Neuronal stem cell (in vitro differentiated cells): ENCODE results near the gene KRTAP1-4.

Experiments used
- DNase-seq: peaks from one replicate; pipeline ENCODE4 v3.0.0-alpha.2; 2013; ENCODE audit warnings: low spot score
- H2AFZ ChIP-seq: one replicate; pipeline ENCODE4 v1.6.1; 2013; ENCODE audit warnings: mild to moderate bottlenecking, low read length, inconsistent platforms
- H2AK5ac ChIP-seq: 2 replicates; pipeline ENCODE4 v1.6.1; 2013; ENCODE audit warnings: low read depth, mild to moderate bottlenecking, inconsistent platforms, low read length, moderate library complexity, mixed read lengths
- H2BK120ac ChIP-seq: 2 replicates; pipeline ENCODE4 v1.6.1; 2013; ENCODE audit warnings: low read depth, mild to moderate bottlenecking, inconsistent platforms, low read length, moderate library complexity, mixed read lengths
- H2BK12ac ChIP-seq: one replicate; pipeline ENCODE4 v1.6.1; 2013; ENCODE audit warnings: low read length, inconsistent platforms
- H2BK15ac ChIP-seq: 2 replicates; pipeline ENCODE4 v1.6.1; 2013; ENCODE audit warnings: mild to moderate bottlenecking, low read length, inconsistent platforms, mixed read lengths
- H2BK5ac ChIP-seq: one replicate; pipeline ENCODE4 v1.6.1; 2013; ENCODE audit warnings: inconsistent platforms, mild to moderate bottlenecking, low read length, moderate library complexity
- H3K14ac ChIP-seq: one replicate; pipeline ENCODE4 v1.6.1; 2013; ENCODE audit warnings: low read length, inconsistent platforms
- H3K18ac ChIP-seq: 2 replicates; pipeline ENCODE4 v1.6.1; 2013; ENCODE audit warnings: low read length, inconsistent platforms
- H3K23ac ChIP-seq: 2 replicates; pipeline ENCODE4 v1.6.1; 2013; ENCODE audit warnings: low read depth, mild to moderate bottlenecking, mixed read lengths, low read length, inconsistent platforms; ENCODE audit not compliant: poor library complexity
- H3K27ac ChIP-seq: replicated peaks from 3 replicates; pipeline ENCODE4 v1.5.1; 2013; ENCODE audit warnings: low read length, inconsistent platforms
- H3K27me3 ChIP-seq, 3 experiments: 2 replicates each; pipeline ENCODE4 v1.6.1; 2013; ENCODE audit warnings: low read length in 3 of 3, mild to moderate bottlenecking in 2 of 3, inconsistent platforms in 1 of 3, low read depth in 1 of 3, mixed read lengths in 1 of 3, moderate library complexity in 1 of 3; ENCODE audit not compliant: control insufficient read depth in 3 of 3, insufficient read depth in 3 of 3
- H3K36me3 ChIP-seq, 2 donors: replicated peaks in 1 of 2; 2 replicates each; pipeline ENCODE4 v1.6.1; 2013; ENCODE audit warnings: low read length in 2 of 2; ENCODE audit not compliant: control insufficient read depth in 2 of 2, insufficient read depth in 2 of 2
- H3K4ac ChIP-seq: 2 replicates; pipeline ENCODE4 v1.6.1; 2013; ENCODE audit warnings: inconsistent platforms, mild to moderate bottlenecking, low read length, moderate library complexity
- H3K4me1 ChIP-seq, 2 donors: 1 replicate in 1 of 2; 2 replicates in 1 of 2; pipeline ENCODE4 v1.6.1; 2013; ENCODE audit warnings: low read length in 2 of 2, low read depth in 1 of 2; ENCODE audit not compliant: control insufficient read depth in 2 of 2, insufficient read depth in 1 of 2
- H3K4me2 ChIP-seq: one replicate; pipeline ENCODE4 v1.6.1; 2013; ENCODE audit warnings: mild to moderate bottlenecking, low read length, inconsistent platforms; ENCODE audit not compliant: insufficient read depth, poor library complexity, severe bottlenecking
- H3K4me3 ChIP-seq, 2 donors: 2 replicates each; pipeline ENCODE4 v1.5.1; 2013; ENCODE audit warnings: low read length in 2 of 2, mild to moderate bottlenecking in 2 of 2, inconsistent platforms in 1 of 2, moderate library complexity in 1 of 2
- H3K79me1 ChIP-seq: one replicate; pipeline ENCODE4 v1.6.1; 2013; ENCODE audit warnings: low read depth, mild to moderate bottlenecking, inconsistent platforms, low read length, moderate library complexity
- H3K9ac ChIP-seq: one replicate; pipeline ENCODE4 v1.6.1; 2013; ENCODE audit warnings: mild to moderate bottlenecking, low read depth, low read length, inconsistent platforms; ENCODE audit not compliant: poor library complexity
- H3K9me3 ChIP-seq, 2 donors: replicated peaks in 1 of 2; 2 replicates each; pipeline versions ENCODE3 to v1.6.1; 2013; ENCODE audit warnings: low read length in 2 of 2, mild to moderate bottlenecking in 2 of 2, inconsistent platforms in 1 of 2, low read depth in 1 of 2, mixed read lengths in 1 of 2, moderate library complexity in 1 of 2; ENCODE audit not compliant: control insufficient read depth in 2 of 2, insufficient read depth in 1 of 2
- H4K8ac ChIP-seq: one replicate; pipeline ENCODE4 v1.6.1; 2013; ENCODE audit warnings: low read depth, mild to moderate bottlenecking, inconsistent platforms, low read length, moderate library complexity
- H4K91ac ChIP-seq: one replicate; pipeline ENCODE4 v1.6.1; 2013; ENCODE audit warnings: low read length, low read depth, mild to moderate bottlenecking, inconsistent platforms; ENCODE audit not compliant: poor library complexity
- WGBS, 2 donors: extraction: QIAGEN DNeasy Blood & Tissue Kit; methylation state at CpG; one replicate each; pipeline ENCODE4 v1.1.7; 2013; ENCODE audit warnings: missing lambda C conversion rate in 2 of 2, mixed read lengths in 1 of 2; ENCODE audit not compliant: insufficient read length in 2 of 2, insufficient replicate concordance in 1 of 2; ENCODE audit errors: extremely low coverage in 2 of 2; 5-methylcytosine and 5-hydroxymethylcytosine counted together

Gene KRTAP1-4

DNA sequence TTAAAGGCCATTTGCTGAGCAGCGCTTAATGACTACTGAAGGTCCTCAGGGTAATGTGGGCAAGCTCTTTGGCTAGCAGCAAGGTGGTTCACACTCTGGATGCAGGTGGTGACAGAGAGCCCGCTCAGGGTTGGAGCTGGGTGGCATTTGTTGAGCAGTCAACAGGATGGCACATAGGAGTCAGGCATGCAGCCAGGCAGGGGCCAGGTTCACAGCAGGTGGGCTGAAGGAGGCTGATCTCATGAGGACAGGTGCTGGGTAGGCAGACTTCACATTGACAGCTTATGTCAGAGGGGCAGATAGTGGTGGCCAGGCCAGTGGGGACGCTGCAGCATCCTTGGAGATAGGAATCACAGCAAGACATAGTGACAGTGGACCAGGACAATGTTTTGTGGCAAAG lies 25.6 kb downstream of the KRTAP1-4 start:
- Histone ChIP-seq H3K23ac (no peak overlapping the region), H3K18ac (peak overlapping the region; percentile 4), H3K4me2 (no peak overlapping the region), H3K4me3 (no peak overlapping the region), H3K79me1 (no peaks in the 10 kb centered on the region), H4K91ac (no peak overlapping the region), H2BK15ac (peak overlapping the region; percentile 5), H2AK5ac (peak overlapping the region; percentile 10), H2AFZ (no peak overlapping the region), H3K27ac (no peak overlapping the region), H2BK12ac (peak overlapping the region; percentile 79), H2BK120ac (no peak overlapping the region), H3K9ac (no peak overlapping the region), H3K14ac (no peak overlapping the region), H3K36me3 (no peaks in the 10 kb centered on the region), H4K8ac (no peak overlapping the region), H3K9me3 (peaks cover 0 to 3% of the 10 kb centered on the region in 2 donors), H3K4me1 (peaks cover 0 to 6% of the 10 kb centered on the region in 2 donors), H3K27me3 (no peaks in the 10 kb centered on the region), H2BK5ac (no peak overlapping the region), H3K4ac (no peak overlapping the region)
- no CpG with 5 or more reads among the region's 3 CpGs for WGBS, 2 donors
- DNase-seq, result no peak

- Histone ChIP-seq H3K4ac (no peak overlapping the region), H4K91ac (no peak overlapping the region)
- WGBS, 2 donors, result 100% methylated on average over 1 of the region's 4 CpGs; no CpG with 5 or more reads in 1 of the 2 donors
Measured at GRCh38 chr17:41003926-41004325, 26.1 kb downstream of the KRTAP1-4 start.

DNA sequence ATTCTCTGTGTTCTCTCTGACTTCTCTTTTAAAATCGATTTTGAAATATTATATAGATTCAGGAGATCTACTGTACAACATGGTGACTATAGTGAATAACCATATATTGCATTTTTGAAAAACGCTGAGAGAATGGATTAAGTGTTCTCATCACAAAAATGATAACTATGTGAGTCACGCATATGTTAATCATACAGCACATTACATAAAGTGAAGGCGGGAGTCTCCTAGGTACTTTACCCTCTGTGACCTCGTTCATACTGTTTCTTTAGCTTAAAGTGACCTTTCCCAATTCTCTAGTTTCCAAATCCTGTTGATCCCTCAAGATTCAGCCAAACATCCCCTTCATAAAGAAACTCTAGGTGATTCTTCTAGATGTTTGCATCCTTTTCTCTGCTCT lies 27.2 kb downstream of the KRTAP1-4 start:
- no peak overlapping the region for H3K14ac ChIP-seq
- no peak overlapping the region for H2BK15ac ChIP-seq
- no peaks in the 10 kb centered on the region for H3K36me3 ChIP-seq
- H3K4ac ChIP-seq, result no peak overlapping the region
- no peak overlapping the region for H3K4me2 ChIP-seq
- H4K91ac ChIP-seq, result no peak overlapping the region
- peaks cover 0 to 1% of the 10 kb centered on the region in 2 donors for H3K4me1 ChIP-seq
- H2AK5ac ChIP-seq, result no peak overlapping the region
- H4K8ac ChIP-seq, result no peak overlapping the region
- H3K18ac ChIP-seq, result no peak overlapping the region
- H2BK120ac ChIP-seq, result no peak overlapping the region
- no peak overlapping the region for H3K9ac ChIP-seq
- H3K27ac ChIP-seq, result no peak overlapping the region
- peaks cover 0 to 3% of the 10 kb centered on the region in 2 donors for H3K9me3 ChIP-seq
- no peaks in the 10 kb centered on the region for H3K27me3 ChIP-seq
- H3K4me3 ChIP-seq, result no peak overlapping the region
- H3K79me1 ChIP-seq, result no peaks in the 10 kb centered on the region
- H2BK5ac ChIP-seq, result no peak overlapping the region
- no peak overlapping the region for H2AFZ ChIP-seq
- WGBS, 2 donors, result no CpG with 5 or more reads among the region's 5 CpGs
- no peak overlapping the region for H3K23ac ChIP-seq
- no peak for DNase-seq
- no peak overlapping the region for H2BK12ac ChIP-seq

More at GRCh38 chr17:41003926-41004325, 26.1 kb downstream of the KRTAP1-4 start:
- H2BK15ac ChIP-seq, result no peak overlapping the region
- no peak overlapping the region for H2AFZ ChIP-seq
- no peak for DNase-seq
- H2AK5ac ChIP-seq, result no peak overlapping the region
- no peak overlapping the region for H3K18ac ChIP-seq
- no peak overlapping the region for H3K9ac ChIP-seq
- H3K9me3 ChIP-seq, result peaks cover 0 to 3% of the 10 kb centered on the region in 2 donors
- no peaks in the 10 kb centered on the region for H3K79me1 ChIP-seq
- H3K36me3 ChIP-seq, result no peaks in the 10 kb centered on the region
- no peak overlapping the region for H3K23ac ChIP-seq
- H3K14ac ChIP-seq, result no peak overlapping the region
- H2BK5ac ChIP-seq, result no peak overlapping the region
- no peak overlapping the region for H2BK12ac ChIP-seq
- H2BK120ac ChIP-seq, result no peak overlapping the region
- H3K27me3 ChIP-seq, result no peaks in the 10 kb centered on the region
- no peak overlapping the region for H3K27ac ChIP-seq
- H3K4me3 ChIP-seq, result no peak overlapping the region
- H3K4me1 ChIP-seq, result peaks cover 0 to 5% of the 10 kb centered on the region in 2 donors
- H3K4me2 ChIP-seq, result no peak overlapping the region
- no peak overlapping the region for H4K8ac ChIP-seq

DNA sequence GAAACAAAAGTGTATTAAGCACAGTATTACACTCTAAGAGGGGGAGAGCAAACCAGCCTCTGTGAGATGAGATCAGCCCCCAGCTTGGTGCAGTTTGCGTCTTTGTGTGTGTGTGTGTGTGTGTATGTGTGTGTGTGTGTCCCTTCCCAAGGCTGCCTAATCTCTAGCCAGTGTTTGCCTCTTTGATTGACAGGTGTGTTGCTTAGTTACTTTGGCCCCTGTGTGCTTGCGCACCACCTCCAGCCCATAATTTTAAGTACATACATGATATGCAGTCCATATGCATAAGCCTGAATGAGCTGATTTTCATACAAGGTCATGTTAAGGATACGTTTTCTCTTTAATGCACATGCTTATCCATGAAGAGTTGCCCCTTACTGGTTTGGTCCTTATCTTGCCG lies 28.2 kb downstream of the KRTAP1-4 start:
- Histone ChIP-seq H3K79me1 (no peaks in the 10 kb centered on the region), H3K27ac (no peak overlapping the region)

More for the DNA sequence above, 28.2 kb downstream of the KRTAP1-4 start:
- Histone ChIP-seq H3K9ac (no peak overlapping the region), H3K18ac (no peak overlapping the region), H2BK15ac (no peak overlapping the region), H2AK5ac (no peak overlapping the region), H3K23ac (no peak overlapping the region), H4K91ac (no peak overlapping the region), H2AFZ (no peak overlapping the region), H3K14ac (no peak overlapping the region), H2BK120ac (no peak overlapping the region), H3K9me3 (peaks cover 0 to 3% of the 10 kb centered on the region in 2 donors), H4K8ac (no peak overlapping the region), H2BK5ac (no peak overlapping the region), H3K4me2 (no peak overlapping the region), H3K27me3 (peaks cover 0 to 3% (median 0%) of the 10 kb centered on the region in 3 experiments), H3K4me1 (peaks cover 0 to 4% of the 10 kb centered on the region in 2 donors), H3K4me3 (no peak overlapping the region), H2BK12ac (no peak overlapping the region), H3K4ac (no peak overlapping the region), H3K36me3 (no peaks in the 10 kb centered on the region)
- WGBS, 2 donors, result no CpG with 5 or more reads among the region's 4 CpGs
- DNase-seq, result no peak
